ENCODE results near the gene MEI4. TPM values are rescaled to one million over a fixed set of nuclear protein-coding genes. Genes with fewer than 3 reads are reported as not detected.

The MEI4 gene
- total RNA-seq = not detected in 2 replicates

DNA sequence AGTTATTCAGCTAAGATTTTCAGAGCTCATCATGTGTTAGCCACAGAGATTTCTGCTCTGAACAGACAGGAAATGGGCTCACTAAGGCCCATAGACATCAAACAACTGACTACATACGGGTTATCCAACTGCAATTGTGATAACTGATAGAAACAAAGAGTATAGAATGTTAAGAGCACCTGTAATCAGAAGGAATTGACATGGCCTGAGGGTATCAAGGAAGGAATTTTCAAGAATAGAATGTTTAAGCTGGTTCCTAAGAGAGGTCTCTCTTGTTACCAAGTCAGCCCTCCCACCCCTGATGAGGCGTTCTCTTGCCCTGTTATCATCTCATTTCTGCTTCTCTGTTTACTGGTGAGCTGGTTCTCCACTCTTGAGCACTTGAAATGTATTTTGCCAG is at the start of gene MEI4:
TSS of gene MEI4 (plus strand) at position 301 of the 400 bp plus-strand sequence. CDS start 37,633 bp downstream, outside the sequence.

Other genes starting within 250 kb of the MEI4 start
- 0.06 and 0.26 TPM in 2 replicates for gene HTR1B, start 189.5 kb upstream of the MEI4 start, total RNA-seq